Vagina (tissue), 2 donors: ENCODE results near the gene FBXO34.

Source experiments
- CTCF ChIP-seq, 3 experiments: fragments of 450-650 bp in 2 of 3; fragments of 200-600 bp in 1 of 3; sonication (generic) in 1 of 3; IDR thresholded peaks; one replicate each; pipeline ENCODE4 v1.5.1; 2017 to 2019; ENCODE audit warnings: antibody characterized with exemption in 3 of 3, mild to moderate bottlenecking in 2 of 3, moderate library complexity in 2 of 3
- POLR2A ChIP-seq, 2 donors: fragments of 450-650 bp; IDR thresholded peaks; one replicate each; pipeline ENCODE4 v1.6.1; 2017; ENCODE audit warnings: antibody characterized with exemption in 2 of 2, mild to moderate bottlenecking in 2 of 2, moderate library complexity in 2 of 2
- POLR2AphosphoS5 ChIP-seq, 2 donors: sonication (generic); formaldehyde crosslinking; IDR thresholded peaks; one replicate each; pipeline ENCODE4 v1.9.0; 2017; ENCODE audit warnings: antibody characterized with exemption in 2 of 2, mild to moderate bottlenecking in 2 of 2, low read depth in 1 of 2; ENCODE audit not compliant: insufficient read depth in 1 of 2

GRCh38 chr14:55347748-55348147, 76.5 kb downstream of the FBXO34 start:
- TF ChIP-seq CTCF (IDR thresholded peaks at IDR 0.05) (no peak), POLR2A (IDR thresholded peaks at IDR 0.05) (no peak), POLR2AphosphoS5 (IDR thresholded peaks at IDR 0.05; ENCODE audit: insufficient read depth in 1 of 2, low read depth in 1 of 2) (no peak)
